OCI-LY7 (cell line): ENCODE measurements around the gene MRPS27. TPM values are rescaled to one million over a fixed set of nuclear protein-coding genes. Genes with fewer than 3 reads are reported as not detected.

Experiments
- BruUV-seq: library from RNA; stranded (reverse); fragments of 400-500 nt; replicated peaks from 2 replicates; lab custom pipeline; 2021; lab: Mats Ljungman, UMichigan
- CTCF ChIA-PET: fragments of 300-600 bp; sonication (Branson Sonifier 250); formaldehyde crosslinking; loops from one replicate; lab custom pipeline; 2022; ENCODE audit warnings: antibody characterized with exemption; ENCODE audit not compliant: unreplicated experiment; lab: Charles Lee
- POLR2A ChIA-PET: fragments of 300-600 bp; sonication (Branson Sonifier 250); formaldehyde crosslinking; loops from one replicate; lab custom pipeline; 2022; ENCODE audit warnings: antibody characterized with exemption; lab: Charles Lee
- DNase-seq: peaks from one replicate; pipeline ENCODE4 v3.0.0-alpha.2; 2015; ENCODE audit warnings: low spot score
- H2AFZ ChIP-seq: fragments of 200-600 bp; sonication (generic), shearing (Covaris generic); 2 replicates; pipeline ENCODE4 v1.6.1; 2014; ENCODE audit warnings: mild to moderate bottlenecking, antibody characterized with exemption, low read length, moderate library complexity
- H3K27ac ChIP-seq: fragments of 200-600 bp; sonication (generic); 2 replicates; pipeline ENCODE4 v1.5.1; 2014; ENCODE audit warnings: mixed run types, low read depth, mild to moderate bottlenecking, moderate library complexity, low read length, inconsistent platforms; ENCODE audit not compliant: poor library complexity, severe bottlenecking
- H3K36me3 ChIP-seq: fragments of 200-600 bp; sonication (generic); 2 replicates; pipeline ENCODE4 v1.6.1; 2014; ENCODE audit warnings: mild to moderate bottlenecking, antibody characterized with exemption, low read length, moderate library complexity, mixed read lengths; ENCODE audit not compliant: insufficient read depth
- H3K4me1 ChIP-seq: fragments of 200-600 bp; sonication (generic); 2 replicates; pipeline ENCODE4 v1.5.1; 2014; ENCODE audit warnings: mild to moderate bottlenecking, low read length; ENCODE audit not compliant: insufficient read depth, poor library complexity, severe bottlenecking
- H3K4me2 ChIP-seq: fragments of 200-600 bp; sonication (generic); 2 replicates; pipeline ENCODE4 v1.6.1; 2014; ENCODE audit warnings: mild to moderate bottlenecking, low read length
- H3K4me3 ChIP-seq: fragments of 200-600 bp; sonication (generic); 2 replicates; pipeline ENCODE4 v1.5.1; 2014; ENCODE audit warnings: mild to moderate bottlenecking, low read depth, low read length; ENCODE audit not compliant: poor library complexity, severe bottlenecking
- H3K79me2 ChIP-seq: fragments of 200-600 bp; sonication (generic); 2 replicates; pipeline ENCODE4 v1.6.1; 2016; ENCODE audit warnings: low read depth, mild to moderate bottlenecking, low read length, moderate library complexity, mixed read lengths; ENCODE audit not compliant: insufficient read depth
- H3K9me2 ChIP-seq: fragments of 200-600 bp; sonication (generic); 2 replicates; pipeline ENCODE4 v1.6.1; 2016; ENCODE audit warnings: mild to moderate bottlenecking, low read length, mixed read lengths; ENCODE audit not compliant: insufficient read depth
- H3K9me3 ChIP-seq: fragments of 200-600 bp; sonication (generic); 2 replicates; pipeline ENCODE4 v1.6.1; 2014; ENCODE audit warnings: mild to moderate bottlenecking, mixed run types, low read length, mixed read lengths
- H4K20me1 ChIP-seq: fragments of 200-600 bp; sonication (generic); 2 replicates; pipeline ENCODE4 v1.6.1; 2014; ENCODE audit warnings: mild to moderate bottlenecking, antibody characterized with exemption, low read length, moderate library complexity, mixed read lengths; ENCODE audit not compliant: insufficient read depth
- EZH2phosphoT487 ChIP-seq: fragments of 200-600 bp; sonication (generic); IDR thresholded peaks from 2 replicates; pipeline ENCODE4 v1.6.1; 2018; ENCODE audit warnings: low read depth, borderline replicate concordance, mild to moderate bottlenecking, mixed run types, antibody characterized with exemption, low read length, moderate library complexity, mixed read lengths
- intact Hi-C: fragments of 100-400 bp; cut with micrococcal nuclease; formaldehyde crosslinking; loops from one replicate; pipeline ENCODE4 v1.10.0; 2022; ENCODE audit not compliant: unreplicated experiment
- total RNA-seq, 2 experiments: library from RNA; depleted of rRNA in 1 of 2; stranded (reverse); fragments of >200 nt in 1 of 2; shearing (Covaris generic) in 1 of 2; gene quantifications; 2 replicates each; pipeline ENCODE4 v1.2.3, GENCODE V29; 2014 to 2022
- TF ChIP-seq, protein P1 (sequence below): fragments of 200-600 bp; sonication (generic); conservative IDR thresholded peaks from 2 replicates; pipeline ENCODE4 v1.5.1; 2014; ENCODE audit warnings: mild to moderate bottlenecking, antibody characterized with exemption, low read length, moderate library complexity, mixed read lengths

Gene MRPS27
- total RNA-seq, 2 experiments from 2014 or later = 62.6 to 70.9 TPM

DNA sequence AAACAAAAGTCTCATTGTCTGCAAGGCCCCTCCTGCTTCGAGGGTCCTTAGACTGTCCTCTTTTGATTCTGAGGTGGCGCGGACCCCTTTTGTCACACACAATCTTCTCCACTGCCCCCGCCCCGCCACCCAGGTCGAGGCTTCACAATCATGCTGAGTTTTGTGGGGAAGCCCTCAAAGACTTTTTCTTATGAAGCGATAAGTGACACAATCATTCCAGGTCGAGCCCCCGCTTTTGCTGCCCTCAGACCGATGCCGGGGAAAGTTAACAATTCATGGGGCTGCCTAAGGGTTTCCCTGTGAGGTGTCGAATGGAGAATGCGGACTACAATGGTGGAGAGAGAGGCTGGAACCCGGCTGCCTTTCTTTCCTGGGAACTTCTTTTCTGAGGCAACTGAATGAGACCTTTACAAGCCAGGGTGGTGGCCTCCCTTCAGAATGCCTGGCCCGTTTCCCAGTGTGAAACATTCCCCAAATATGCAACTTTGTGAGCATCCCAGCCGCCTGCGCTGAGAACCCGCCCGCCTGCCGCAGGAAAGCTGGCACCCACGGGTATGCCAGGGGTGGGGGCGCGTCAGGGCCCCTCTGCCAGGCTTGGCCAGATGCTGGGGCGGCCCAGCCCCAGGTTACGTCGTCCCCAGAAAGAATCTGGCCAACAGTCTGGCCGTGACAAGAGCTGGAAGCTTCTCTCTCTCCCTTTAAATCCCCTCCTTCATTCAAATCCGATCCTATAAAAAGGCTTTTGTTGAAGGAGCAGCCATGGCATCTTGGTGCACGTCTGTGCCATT is 140.8 kb downstream of the MRPS27 start:
- H2AFZ ChIP-seq = no peak overlapping the region
- H3K9me3 ChIP-seq = no peaks in the 10 kb centered on the region
- no peak overlapping the region for H3K27ac ChIP-seq
- no peaks in the 10 kb centered on the region for H3K9me2 ChIP-seq
- POLR2A ChIA-PET = interaction anchor here (0.6 kb wide), 1 partner anchor 331 kb away, joined by 5 read pairs; no protein-coding TSS in a partner anchor
- no peaks in the 10 kb centered on the region for H3K79me2 ChIP-seq
- TF ChIP-seq, protein P1, sequence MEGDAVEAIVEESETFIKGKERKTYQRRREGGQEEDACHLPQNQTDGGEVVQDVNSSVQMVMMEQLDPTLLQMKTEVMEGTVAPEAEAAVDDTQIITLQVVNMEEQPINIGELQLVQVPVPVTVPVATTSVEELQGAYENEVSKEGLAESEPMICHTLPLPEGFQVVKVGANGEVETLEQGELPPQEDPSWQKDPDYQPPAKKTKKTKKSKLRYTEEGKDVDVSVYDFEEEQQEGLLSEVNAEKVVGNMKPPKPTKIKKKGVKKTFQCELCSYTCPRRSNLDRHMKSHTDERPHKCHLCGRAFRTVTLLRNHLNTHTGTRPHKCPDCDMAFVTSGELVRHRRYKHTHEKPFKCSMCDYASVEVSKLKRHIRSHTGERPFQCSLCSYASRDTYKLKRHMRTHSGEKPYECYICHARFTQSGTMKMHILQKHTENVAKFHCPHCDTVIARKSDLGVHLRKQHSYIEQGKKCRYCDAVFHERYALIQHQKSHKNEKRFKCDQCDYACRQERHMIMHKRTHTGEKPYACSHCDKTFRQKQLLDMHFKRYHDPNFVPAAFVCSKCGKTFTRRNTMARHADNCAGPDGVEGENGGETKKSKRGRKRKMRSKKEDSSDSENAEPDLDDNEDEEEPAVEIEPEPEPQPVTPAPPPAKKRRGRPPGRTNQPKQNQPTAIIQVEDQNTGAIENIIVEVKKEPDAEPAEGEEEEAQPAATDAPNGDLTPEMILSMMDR = no peak
- TF ChIP-seq EZH2phosphoT487 = no peak
- no peak overlapping the region for H3K4me3 ChIP-seq
- H4K20me1 ChIP-seq = no peaks in the 10 kb centered on the region
- DNase-seq = no peak
- no peaks in the 10 kb centered on the region for H3K4me1 ChIP-seq
- intact Hi-C loops = no loop called here
- H3K4me2 ChIP-seq = no peak overlapping the region
- H3K36me3 ChIP-seq = no peaks in the 10 kb centered on the region
- no TSS peak for BruUV-seq
- CTCF ChIA-PET = no interaction called here

DNA sequence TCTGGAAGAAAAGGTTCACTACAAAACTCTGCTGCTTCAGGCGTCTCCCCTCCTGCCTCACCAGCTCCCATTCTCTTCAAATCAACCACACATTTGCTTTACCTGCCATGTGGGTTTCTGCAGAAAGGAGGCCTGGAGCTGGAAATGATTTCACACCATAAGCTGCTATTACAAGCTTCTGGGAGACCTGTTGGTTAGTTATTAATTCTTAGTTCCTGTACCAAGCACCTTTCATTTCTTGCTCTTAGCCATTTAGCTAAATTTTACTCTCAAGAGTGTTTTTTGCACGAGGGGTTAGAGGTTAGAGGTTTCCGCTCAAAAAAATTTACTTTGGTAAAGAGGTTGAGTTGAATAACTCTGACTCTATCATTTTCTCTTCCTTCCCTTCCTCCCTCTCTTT is 142.5 kb downstream of the MRPS27 start:
- Histone ChIP-seq H3K9me3 (no peaks in the 10 kb centered on the region), H3K4me2 (no peak overlapping the region), H2AFZ (no peak overlapping the region), H3K79me2 (no peaks in the 10 kb centered on the region), H3K4me1 (no peaks in the 10 kb centered on the region), H3K4me3 (no peak overlapping the region), H3K36me3 (no peaks in the 10 kb centered on the region), H3K9me2 (no peaks in the 10 kb centered on the region), H4K20me1 (no peaks in the 10 kb centered on the region), H3K27ac (no peak overlapping the region)
- TF ChIP-seq EZH2phosphoT487 = no peak
- TF ChIP-seq, protein P1 = no peak
- BruUV-seq = no TSS peak
- intact Hi-C loops = no loop called here
- CTCF ChIA-PET = no interaction called here
- DNase-seq = no peak
- POLR2A ChIA-PET = no interaction called here

DNA sequence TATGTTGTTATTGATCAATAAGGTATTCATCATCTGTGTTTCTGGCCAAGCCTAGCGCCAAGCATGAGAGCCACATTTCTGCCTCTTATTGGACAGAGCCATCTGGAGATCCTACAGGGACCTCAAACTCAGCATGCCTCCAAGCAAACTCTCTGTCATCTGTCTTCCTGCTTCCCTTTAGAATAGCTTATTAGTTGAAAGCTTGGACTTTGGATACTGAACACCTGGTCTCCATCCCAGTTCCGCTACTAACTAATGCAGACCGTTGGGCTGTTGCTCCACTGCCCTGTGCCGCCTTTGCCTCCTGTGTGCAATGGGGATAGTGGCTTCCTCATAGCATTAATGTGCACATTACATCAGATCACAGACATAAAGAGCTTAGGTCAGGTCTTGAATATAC is 147.3 kb downstream of the MRPS27 start:
- no peak overlapping the region for H3K4me2 ChIP-seq
- no peaks in the 10 kb centered on the region for H3K4me1 ChIP-seq
- CTCF ChIA-PET = no interaction called here
- no peaks in the 10 kb centered on the region for H4K20me1 ChIP-seq
- no peaks in the 10 kb centered on the region for H3K9me3 ChIP-seq
- POLR2A ChIA-PET = interaction anchor here (1.4 kb wide), 1 partner anchor 46 kb away, joined by 3 read pairs; no protein-coding TSS in a partner anchor
- BruUV-seq = no TSS peak
- no peaks in the 10 kb centered on the region for H3K79me2 ChIP-seq
- no peaks in the 10 kb centered on the region for H3K9me2 ChIP-seq
- H3K4me3 ChIP-seq = no peak overlapping the region
- TF ChIP-seq EZH2phosphoT487 = no peak
- TF ChIP-seq, protein P1 = no peak
- intact Hi-C loops = no loop called here
- no peak overlapping the region for H3K27ac ChIP-seq
- H2AFZ ChIP-seq = no peak overlapping the region
- H3K36me3 ChIP-seq = no peaks in the 10 kb centered on the region
- DNase-seq = no peak
